GM19043 (cell line): ENCODE results near the gene SLC22A5.

Source experiments
- ATAC-seq: cut with Tn5 transposase; IDR thresholded peaks from one replicate; pipeline ENCODE4 v1.9.1; 2021; ENCODE audit warnings: low read depth; ENCODE audit not compliant: unreplicated experiment

SLC22A5 gene

DNA sequence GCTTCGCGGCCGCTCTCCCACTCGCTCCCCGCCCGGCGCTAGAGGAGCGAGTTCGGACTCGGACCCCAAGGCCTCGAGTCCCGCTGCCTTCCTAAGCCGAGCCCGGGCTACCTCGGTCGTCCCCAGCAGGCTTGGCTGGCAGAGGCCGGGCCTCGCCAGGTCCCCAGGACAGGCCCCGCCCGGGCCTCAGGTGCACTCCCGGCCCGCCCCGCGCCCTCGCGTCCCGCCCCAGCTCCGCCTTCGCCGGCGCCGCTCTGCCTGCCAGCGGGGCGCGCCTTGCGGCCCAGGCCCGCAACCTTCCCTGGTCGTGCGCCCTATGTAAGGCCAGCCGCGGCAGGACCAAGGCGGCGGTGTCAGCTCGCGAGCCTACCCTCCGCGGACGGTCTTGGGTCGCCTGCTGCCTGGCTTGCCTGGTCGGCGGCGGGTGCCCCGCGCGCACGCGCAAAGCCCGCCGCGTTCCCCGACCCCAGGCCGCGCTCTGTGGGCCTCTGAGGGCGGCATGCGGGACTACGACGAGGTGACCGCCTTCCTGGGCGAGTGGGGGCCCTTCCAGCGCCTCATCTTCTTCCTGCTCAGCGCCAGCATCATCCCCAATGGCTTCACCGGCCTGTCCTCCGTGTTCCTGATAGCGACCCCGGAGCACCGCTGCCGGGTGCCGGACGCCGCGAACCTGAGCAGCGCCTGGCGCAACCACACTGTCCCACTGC, at the start of gene SLC22A5:
TSS of gene SLC22A5 (plus strand) at position 237 of the 707 bp plus-strand sequence. CDS start at position 500, 263 bp downstream.
- peak; percentile 74 for ATAC-seq

- no peak for ATAC-seq
Measured at GRCh38 chr5:132319975-132320374, 49.5 kb upstream of the SLC22A5 start.

DNA sequence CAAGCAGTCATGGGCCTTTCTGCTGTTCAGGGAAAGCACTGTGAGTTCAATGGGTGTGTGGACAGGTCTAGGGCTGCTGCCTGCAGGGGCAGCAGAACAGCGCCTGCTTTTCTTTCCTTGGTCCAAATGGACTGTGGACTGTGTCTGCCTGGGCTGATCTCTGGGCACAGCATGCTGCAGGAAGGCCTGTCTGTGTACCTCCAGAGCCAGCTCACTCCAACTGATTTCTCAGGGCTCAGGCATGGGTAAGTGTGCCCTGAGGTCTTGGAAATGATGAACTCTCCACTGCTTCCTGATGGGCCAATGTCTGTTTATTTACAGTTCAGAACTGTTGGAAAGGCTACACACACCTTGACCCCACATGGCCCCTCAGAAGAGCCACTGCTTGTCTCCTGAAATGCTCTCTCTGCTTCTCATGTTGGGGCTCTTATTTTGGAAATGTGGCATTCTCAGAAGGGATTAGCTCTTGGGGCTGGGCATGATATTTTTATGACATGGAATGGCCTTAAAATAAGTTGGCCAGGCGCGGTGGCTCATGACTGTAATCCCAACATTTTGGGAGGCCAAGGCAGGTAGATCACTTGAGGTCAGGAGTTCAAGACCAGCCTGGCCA, 48.3 kb upstream of the SLC22A5 start:
- ATAC-seq, result no peak

DNA sequence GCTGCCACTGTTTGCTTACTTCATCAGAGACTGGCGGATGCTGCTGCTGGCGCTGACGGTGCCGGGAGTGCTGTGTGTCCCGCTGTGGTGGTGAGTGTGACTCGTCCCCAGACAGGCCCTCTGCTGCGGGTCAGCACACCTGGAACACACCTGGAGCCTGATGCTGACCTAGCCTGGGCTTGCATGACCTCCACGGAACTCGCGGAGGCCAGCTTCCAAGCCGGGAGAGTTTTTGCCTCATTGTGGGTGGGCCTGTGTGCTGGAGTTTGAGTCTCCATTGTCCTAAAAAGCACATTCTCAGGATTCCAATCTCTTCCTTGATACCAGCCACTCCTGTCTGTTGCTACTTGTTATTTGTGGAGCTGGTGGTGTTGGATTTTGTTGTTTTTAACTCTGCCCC, 47.2 kb upstream of the SLC22A5 start:
- no peak for ATAC-seq

GRCh38 chr5:132323202-132323601, 46.3 kb upstream of the SLC22A5 start:
- ATAC-seq, result no peak

- ATAC-seq, result no peak
Measured at GRCh38 chr5:132325691-132326090, 43.8 kb upstream of the SLC22A5 start.

GRCh38 chr5:132327252-132327955, 42.1 kb upstream of the SLC22A5 start:
- no peak for ATAC-seq

GRCh38 chr5:132334812-132335211, 34.7 kb upstream of the SLC22A5 start:
- ATAC-seq, result no peak

GRCh38 chr5:132335402-132335801, 34.1 kb upstream of the SLC22A5 start:
- ATAC-seq, result no peak

- ATAC-seq, result no peak
Measured at GRCh38 chr5:132339502-132339901, 30.0 kb upstream of the SLC22A5 start.

DNA sequence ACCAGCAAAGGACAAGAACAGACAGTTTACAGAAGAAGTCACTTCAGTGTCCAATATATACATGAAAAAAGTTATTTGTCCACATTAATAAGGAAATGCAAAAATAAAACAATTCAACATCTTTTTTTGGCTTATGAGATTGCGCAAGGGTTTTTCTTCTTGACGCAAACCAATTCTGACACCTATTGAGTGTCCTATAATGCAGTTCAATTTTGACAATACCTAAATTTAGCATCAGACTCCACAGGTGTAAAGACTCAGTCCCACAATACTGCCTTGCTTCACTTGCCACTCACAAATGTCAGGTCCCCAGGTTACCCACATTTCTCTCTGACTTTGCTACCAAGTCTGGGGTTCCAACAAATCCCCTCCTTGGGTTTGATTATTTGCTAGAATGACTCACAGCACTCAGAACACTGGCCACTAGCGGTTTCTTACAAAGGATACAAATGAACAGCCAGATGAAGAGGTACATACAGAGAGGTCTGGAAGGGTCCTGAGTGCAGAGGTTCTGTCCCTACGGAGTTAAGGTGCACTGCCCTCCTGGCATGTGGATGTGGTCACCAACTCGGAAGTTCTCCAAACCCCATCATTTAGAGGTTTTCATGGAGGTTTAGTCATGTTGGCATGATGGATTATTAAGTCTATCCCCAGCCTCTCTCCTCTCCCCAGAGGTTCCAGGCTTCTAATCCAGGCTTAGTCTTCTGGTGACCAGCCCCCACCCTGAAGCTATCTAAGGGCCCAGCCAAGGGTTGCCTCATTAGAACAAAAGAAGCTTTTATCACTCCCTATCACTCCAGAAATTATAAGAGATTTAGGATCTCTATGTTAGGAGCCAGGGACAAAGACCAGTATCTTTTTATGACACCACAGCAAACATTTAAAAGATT, 27.0 kb upstream of the SLC22A5 start:
- ATAC-seq, result no peak

DNA sequence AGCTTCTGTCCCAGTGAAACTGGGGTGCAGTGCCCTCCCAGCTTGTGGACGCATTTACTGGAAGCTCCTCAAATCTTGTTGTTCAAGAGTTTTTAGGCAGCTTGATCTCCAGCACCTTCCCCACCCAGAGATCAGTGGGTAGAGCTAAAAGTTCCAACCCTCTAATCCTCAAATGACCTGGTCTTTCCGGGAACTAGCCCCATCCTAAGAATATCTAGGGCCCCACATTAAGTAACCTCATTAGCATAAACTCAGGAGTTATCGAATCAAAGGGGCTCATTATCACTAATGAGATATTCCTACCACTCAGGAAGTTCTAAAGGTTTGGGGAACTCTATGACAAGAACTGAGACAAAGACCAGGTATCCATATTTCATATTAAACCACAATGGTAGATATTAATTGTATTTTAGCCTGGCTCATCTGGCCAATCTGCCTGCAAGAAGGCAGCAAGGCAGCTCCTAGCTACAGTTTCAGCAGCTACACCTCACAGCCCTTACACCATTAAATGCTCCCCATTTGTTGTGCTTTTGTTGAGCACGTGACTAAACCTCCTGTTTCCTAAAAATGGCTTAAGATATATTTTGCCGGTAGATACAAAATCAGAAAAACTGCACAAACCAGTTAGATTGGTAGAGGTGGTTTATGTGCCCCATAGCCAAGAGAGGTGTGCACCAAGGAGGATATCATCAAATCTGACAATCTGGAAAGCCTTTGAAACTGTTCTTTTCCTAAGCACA, 24.6 kb upstream of the SLC22A5 start:
- ATAC-seq, result no peak

DNA sequence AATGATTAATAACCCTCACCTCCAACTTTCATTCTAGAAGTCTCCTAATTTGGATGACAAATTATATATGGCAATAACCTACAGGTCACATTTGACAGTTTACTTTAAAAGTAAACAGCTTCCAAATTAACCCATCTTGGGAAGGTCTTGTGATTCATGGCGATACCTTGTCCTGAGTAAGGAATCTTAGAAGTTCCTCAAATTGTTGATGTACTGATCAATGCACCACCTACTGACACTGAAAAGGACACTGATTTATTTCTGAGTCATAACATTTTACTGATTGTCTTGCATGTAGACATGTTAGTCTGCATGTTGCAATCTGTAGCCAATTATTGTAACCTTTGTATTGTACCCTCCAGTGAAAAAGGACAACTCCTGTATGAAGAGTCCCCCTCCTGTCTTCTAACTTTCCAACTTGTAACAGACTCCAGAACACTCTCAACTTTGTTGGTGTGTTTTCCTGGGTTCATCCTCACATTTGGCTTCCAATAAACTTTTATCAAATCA, 16.0 kb upstream of the SLC22A5 start:
- ATAC-seq, result no peak

DNA sequence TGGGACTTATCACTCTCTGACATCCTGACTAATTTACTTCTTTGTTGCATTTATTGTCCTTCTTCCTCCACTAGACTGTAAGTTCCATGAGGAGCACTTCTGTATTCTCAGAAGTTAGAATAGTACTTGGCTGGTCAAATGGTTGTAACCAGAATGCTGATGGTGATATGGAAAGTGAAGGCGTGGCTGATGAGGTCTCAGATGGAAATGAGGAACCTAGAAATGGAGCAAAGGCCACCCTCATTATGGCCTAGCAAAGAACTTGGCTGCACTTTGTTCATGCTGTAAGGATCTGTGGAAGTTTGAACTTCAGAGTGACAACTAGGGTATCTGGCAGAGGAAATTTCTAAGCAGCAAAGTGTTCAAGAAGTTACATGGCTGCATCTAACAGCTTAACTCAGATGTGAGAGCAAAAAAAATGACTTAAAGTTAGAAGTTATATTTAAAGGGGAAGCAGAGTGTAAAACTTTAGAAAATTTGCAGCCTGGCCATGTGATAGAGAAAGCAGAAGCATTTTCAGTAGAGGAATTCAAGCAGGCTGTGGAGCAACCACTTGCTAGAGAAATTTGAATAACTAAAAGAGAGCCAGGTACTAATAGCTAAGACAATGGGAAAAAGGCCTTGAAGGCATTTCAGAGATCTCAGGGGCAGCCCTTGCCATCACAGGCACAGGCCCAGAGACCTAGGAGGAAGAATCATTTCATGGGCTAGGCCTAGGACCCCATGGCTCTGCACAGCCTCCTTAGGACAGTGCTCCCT, 14.9 kb upstream of the SLC22A5 start:
- no peak for ATAC-seq

DNA sequence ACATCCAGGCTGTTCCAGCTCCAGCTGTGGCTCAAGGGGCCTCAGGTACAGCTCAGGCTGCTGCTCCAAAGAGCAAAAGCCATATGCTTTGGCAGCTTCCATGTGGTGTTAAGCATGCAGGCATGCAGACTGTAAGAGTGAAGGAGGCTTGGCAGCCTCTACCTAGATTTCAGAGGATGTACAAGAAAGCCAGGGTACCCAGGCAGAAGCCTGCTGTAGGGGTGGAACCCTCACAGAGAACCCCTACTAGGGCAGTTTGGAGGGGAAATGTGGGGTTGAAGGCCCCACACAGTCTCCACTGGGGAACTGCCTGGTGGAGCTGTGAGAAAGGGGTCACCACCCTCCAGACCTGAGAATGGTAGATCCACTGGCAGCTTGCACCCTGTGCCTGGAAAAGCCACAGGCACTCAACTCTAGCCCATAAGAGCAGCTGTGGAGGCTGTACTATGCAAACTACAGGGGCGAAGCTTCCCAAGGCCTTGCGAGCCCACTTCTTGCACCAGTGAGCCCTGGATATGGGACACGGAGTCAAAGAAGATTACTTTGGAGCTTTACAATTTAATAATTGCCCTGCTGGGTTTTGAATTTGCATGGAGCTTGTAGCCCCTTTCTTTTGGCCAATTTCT, 14.3 kb upstream of the SLC22A5 start:
- ATAC-seq, result no peak

- ATAC-seq, result no peak
Measured at GRCh38 chr5:132358775-132359174, 10.7 kb upstream of the SLC22A5 start.

- ATAC-seq, result no peak
Measured at GRCh38 chr5:132362086-132362485, 7.4 kb upstream of the SLC22A5 start.

DNA sequence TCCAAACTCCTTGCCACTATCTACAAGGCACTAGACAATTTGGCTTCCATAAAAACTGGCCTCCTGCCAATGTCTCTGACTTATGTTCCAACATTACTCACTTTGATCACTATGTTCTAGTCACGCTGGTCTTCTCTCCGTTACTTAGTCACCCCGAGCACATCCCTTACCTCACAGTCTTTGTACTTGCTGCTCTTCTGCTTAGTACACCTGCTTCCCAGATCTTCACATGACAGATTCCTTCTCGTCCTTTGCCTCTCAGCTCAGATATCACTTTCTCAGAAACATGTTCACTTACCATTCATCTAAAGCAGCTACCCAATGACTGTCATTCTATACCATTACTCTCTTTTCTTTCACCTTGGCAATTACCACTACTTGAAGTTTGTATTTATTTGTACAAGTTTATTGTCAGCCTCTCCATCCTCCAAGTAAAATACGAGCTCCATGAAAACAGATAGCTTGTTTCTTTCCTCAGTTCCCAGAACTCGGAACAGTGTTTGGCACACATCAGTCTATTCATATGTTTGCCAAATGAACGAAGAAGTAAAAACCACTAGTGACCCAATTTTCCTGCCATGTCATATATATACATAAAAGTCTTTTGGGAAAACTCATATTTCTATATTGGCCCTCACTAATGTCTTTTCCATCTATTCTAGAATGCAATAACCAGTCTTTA, 5.9 kb upstream of the SLC22A5 start:
- ATAC-seq, result no peak
